ENCODE data around the gene SUSD1. TPM values are rescaled to one million over a fixed set of nuclear protein-coding genes. Genes with fewer than 3 reads are reported as not detected.

SUSD1 gene
- total and polyA plus RNA-seq, 9 of the 15 experiments (the other 6 are each of a cell fraction or from before 2014, with no cell fraction given): 10.9 to 44.4 (median 36.1) TPM

DNA sequence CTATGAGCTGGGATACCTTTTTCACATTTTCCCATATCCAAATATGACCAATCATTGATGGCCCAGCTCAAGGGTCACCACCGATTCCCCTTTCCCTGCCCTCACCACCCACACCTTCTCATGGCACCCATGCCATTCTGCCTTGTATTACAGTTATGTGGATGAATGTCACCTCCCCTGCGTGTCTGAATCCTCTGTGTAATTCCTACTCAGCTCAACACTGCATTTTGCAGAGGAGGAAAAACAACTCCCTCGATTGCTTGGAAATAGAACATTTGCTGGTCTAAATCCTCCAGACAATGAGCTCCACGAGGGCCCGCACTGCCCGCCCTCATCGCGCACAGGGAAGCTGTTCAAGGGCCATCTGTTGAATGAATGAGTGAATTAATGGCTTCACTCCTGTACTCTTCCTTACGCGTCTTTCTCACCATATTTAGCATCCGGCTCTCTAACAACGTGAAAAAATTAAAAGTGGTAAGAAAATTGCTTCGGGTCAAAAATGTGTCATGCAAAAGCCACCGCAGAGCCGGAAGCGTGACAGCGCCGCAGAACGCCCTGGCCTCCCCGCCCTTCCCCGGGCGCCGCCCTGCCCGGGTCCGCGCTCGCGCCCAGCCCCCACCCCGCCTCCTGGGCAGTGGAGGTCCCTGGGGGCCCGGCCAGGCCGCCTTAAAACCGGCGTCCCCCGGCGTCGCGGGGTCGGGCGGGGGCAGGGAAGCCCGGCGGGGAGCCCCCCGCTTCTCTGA, 704 bp downstream of the SUSD1 start (continued):
- no peak for TF ChIP-seq ATF1 (CRISPR knock-in tag; IDR thresholded peaks at IDR 0.05)
- peak; percentile 16; the same call in 1 of the 2 replicates for TF ChIP-seq ATF1 (tag; IDR thresholded peaks at IDR 0.05)
- TF ChIP-seq ZNF584 (CRISPR knock-in tag; IDR thresholded peaks at IDR 0.05; ENCODE audit: low read depth): peak; percentile 88
- no peak for TF ChIP-seq REST (IDR thresholded peaks at IDR 0.05; ENCODE audit: borderline replicate concordance)
- TF ChIP-seq REST (CRISPR knock-in tag; IDR thresholded peaks at IDR 0.05; ENCODE audit: low read depth): no peak
- TF ChIP-seq BHLHE40 (IDR thresholded peaks at IDR 0.05; ENCODE audit: low read length): no peak
- TF ChIP-seq IRF2 (CRISPR knock-in tag; IDR thresholded peaks at IDR 0.05): no peak
- TF ChIP-seq SRSF9 (IDR thresholded peaks at IDR 0.05; ENCODE audit: borderline replicate concordance, low read depth, low read length): no peak
- no peak for TF ChIP-seq AFF1 (IDR thresholded peaks at IDR 0.05; ENCODE audit: low read depth in 1 of 2, partially characterized antibody in 2 of 2)
- 0 out of 2 replicates have a peak, but pooled peaks have one; percentile 23 for TF ChIP-seq EP300 (IDR thresholded peaks at IDR 0.05; ENCODE audit: low read length)
- TF ChIP-seq MNT (conservative IDR thresholded peaks at IDR 0.05): no peak
- no peak for TF ChIP-seq CREBBP (IDR thresholded peaks at IDR 0.05; ENCODE audit: low read depth, low read length)
- TF ChIP-seq CSDE1 (IDR thresholded peaks at IDR 0.05): no peak
- TF ChIP-seq ZNF282 (CRISPR knock-in tag; IDR thresholded peaks at IDR 0.05): no peak
- TF ChIP-seq ZNF780A (CRISPR knock-in tag; IDR thresholded peaks at IDR 0.05): no peak

All from K562 (cell line).